Measurements from ENCODE around the gene NDUFS7. TPM values are rescaled to one million over a fixed set of nuclear protein-coding genes. Genes with fewer than 3 reads are reported as not detected.
A peak's percentile ranks its signal among the peaks of the same experiment; 100 is the strongest.

The NDUFS7 gene
- total and polyA plus RNA-seq, 8 donors: 31.6 to 217 (median 117) TPM

GRCh38 chr19:1370579-1371361 lies 12.9 kb upstream of the NDUFS7 start:
- peaks cover 14 to 25% (median 16%) of the 10 kb centered on the region in 4 donors for H3K4me1 ChIP-seq
- no peaks in the 10 kb centered on the region for H3K27me3 ChIP-seq
- no peaks in the 10 kb centered on the region for H3K9me3 ChIP-seq
- no peak overlapping the region for H3K4me3 ChIP-seq
- H3K36me3 ChIP-seq: peaks cover 48 to 90% (median 87%) of the 10 kb centered on the region in 4 donors
- no peak overlapping the region for H3K27ac ChIP-seq
- 89 to 94% (median 91%) methylated on average over 50 to 52 of the region's 52 CpGs for WGBS, 5 donors
- no peak for TF ChIP-seq POLR2A (IDR thresholded peaks at IDR 0.05)
- TF ChIP-seq CTCF (IDR thresholded peaks at IDR 0.05): no peak
- DNase-seq: no peak
- intact Hi-C loops (cut with DNase I; ENCODE audit: low total_unique reads): no loop called here

- 34 to 62% (median 45%) methylated on average over 18 to 20 of the region's 20 CpGs for WGBS, 5 donors
- Histone ChIP-seq H3K4me3 (no peak overlapping the region), H3K36me3 (peaks cover 38 to 86% (median 83%) of the 10 kb centered on the region in 4 donors), H3K27me3 (no peaks in the 10 kb centered on the region), H3K9me3 (no peaks in the 10 kb centered on the region), H3K4me1 (peaks cover 14 to 25% (median 16%) of the 10 kb centered on the region in 4 donors), H3K27ac (peak overlapping the region; percentile 65 to 82 (median 70))
- no peak for DNase-seq
- TF ChIP-seq POLR2AphosphoS5 (IDR thresholded peaks at IDR 0.05) (no peak), POLR2A (IDR thresholded peaks at IDR 0.05) (no peak), CTCF (IDR thresholded peaks at IDR 0.05) (no peak), EP300 (IDR thresholded peaks at IDR 0.05) (no peak)
- intact Hi-C loops (cut with DNase I; ENCODE audit: low total_unique reads): no loop called here
Measured at GRCh38 chr19:1373042-1373533, 10.6 kb upstream of the NDUFS7 start.

- intact Hi-C loops (cut with DNase I; ENCODE audit: low total_unique reads): no loop called here
- 47 to 55% (median 51%) methylated on average over 22 of the region's 22 CpGs for WGBS, 5 donors
- H3K4me3 ChIP-seq: no peak overlapping the region
- peaks cover 32 to 84% (median 80%) of the 10 kb centered on the region in 4 donors for H3K36me3 ChIP-seq
- no peaks in the 10 kb centered on the region for H3K27me3 ChIP-seq
- H3K4me1 ChIP-seq: peaks cover 14 to 25% (median 16%) of the 10 kb centered on the region in 4 donors
- no peaks in the 10 kb centered on the region for H3K9me3 ChIP-seq
- H3K27ac ChIP-seq: peak overlapping the region; percentile 65 to 82 (median 70)
- TF ChIP-seq POLR2AphosphoS5 (IDR thresholded peaks at IDR 0.05): peak in 1 of 3 donors; percentile 39
- TF ChIP-seq CTCF (IDR thresholded peaks at IDR 0.05): no peak
- peak; percentile 68 to 79 for DNase-seq
Measured at GRCh38 chr19:1373534-1374249, 10.0 kb upstream of the NDUFS7 start.

GRCh38 chr19:1374250-1374577 lies 9.5 kb upstream of the NDUFS7 start:
- H3K9me3 ChIP-seq: no peaks in the 10 kb centered on the region
- H3K27ac ChIP-seq: peak overlapping the region in 4 of 5 donors; percentile 65 to 82 (median 76)
- H3K4me3 ChIP-seq: no peak overlapping the region
- H3K27me3 ChIP-seq: no peaks in the 10 kb centered on the region
- 78 to 94% (median 88%) methylated on average over 11 to 12 of the region's 12 CpGs for WGBS, 5 donors
- H3K36me3 ChIP-seq: peaks cover 28 to 79% (median 75%) of the 10 kb centered on the region in 4 donors
- no peak for DNase-seq
- H3K4me1 ChIP-seq: peaks cover 14 to 25% (median 16%) of the 10 kb centered on the region in 4 donors
- no peak for TF ChIP-seq EP300 (IDR thresholded peaks at IDR 0.05)
- TF ChIP-seq POLR2A (IDR thresholded peaks at IDR 0.05): no peak
- no peak for TF ChIP-seq CTCF (IDR thresholded peaks at IDR 0.05)
- no peak for TF ChIP-seq POLR2AphosphoS5 (IDR thresholded peaks at IDR 0.05)
- intact Hi-C loops (cut with DNase I; ENCODE audit: low total_unique reads): no loop called here

All from stomach (tissue), 9 donors.